KMS-11 (cell line): ENCODE data around the gene TMEM214.

Experiments
- H2AFZ ChIP-seq: fragments of 200-600 bp; sonication (generic); 2 replicates; pipeline ENCODE4 v1.6.1; 2016; ENCODE audit warnings: antibody characterized with exemption, mixed run types, low read depth
- H3K27ac ChIP-seq: fragments of 200-600 bp; sonication (generic); 2 replicates; pipeline ENCODE4 v1.6.1; 2016; ENCODE audit warnings: mild to moderate bottlenecking, mixed run types
- H3K27me3 ChIP-seq: fragments of 200-600 bp; sonication (generic); 2 replicates; pipeline ENCODE4 v1.6.1; 2017; ENCODE audit warnings: mild to moderate bottlenecking, low read depth, mixed run types, moderate library complexity; ENCODE audit not compliant: insufficient read depth
- H3K36me3 ChIP-seq: fragments of 200-600 bp; sonication (generic); 2 replicates; pipeline ENCODE4 v1.6.1; 2017; ENCODE audit warnings: mild to moderate bottlenecking, mixed run types; ENCODE audit not compliant: insufficient read depth
- H3K4me1 ChIP-seq: fragments of 200-600 bp; sonication (generic); 2 replicates; pipeline ENCODE4 v1.6.1; 2016; ENCODE audit warnings: mild to moderate bottlenecking, low read depth, mixed run types; ENCODE audit not compliant: poor library complexity, severe bottlenecking
- H3K4me2 ChIP-seq: fragments of 200-600 bp; sonication (generic); 2 replicates; pipeline ENCODE4 v1.7.0; 2016; ENCODE audit warnings: mild to moderate bottlenecking, mixed run types
- H3K4me3 ChIP-seq: fragments of 200-600 bp; sonication (generic); IDR thresholded peaks from 2 replicates; pipeline ENCODE4 v1.6.1; 2017; ENCODE audit warnings: low read depth, low read length, mixed read lengths; ENCODE audit not compliant: insufficient read depth
- H3K79me2 ChIP-seq: fragments of 200-600 bp; sonication (generic); 2 replicates; pipeline ENCODE4 v1.6.1; 2016; ENCODE audit warnings: low read depth, mixed run types; ENCODE audit not compliant: insufficient read depth
- H3K9ac ChIP-seq: fragments of 200-600 bp; sonication (generic); 2 replicates; pipeline ENCODE4 v1.6.1; 2016; ENCODE audit warnings: mild to moderate bottlenecking, mixed run types
- H4K20me1 ChIP-seq: fragments of 200-600 bp; sonication (generic); 2 replicates; pipeline ENCODE4 v1.6.1; 2016; ENCODE audit warnings: mild to moderate bottlenecking, mixed run types; ENCODE audit not compliant: insufficient read depth
- TF ChIP-seq, protein P1 (sequence below): fragments of 200-600 bp; sonication (generic); conservative IDR thresholded peaks from 2 replicates; pipeline ENCODE4 v1.6.1; 2017; ENCODE audit warnings: low read depth, mild to moderate bottlenecking, antibody characterized with exemption, low read length, moderate library complexity, mixed read lengths

TMEM214 gene

DNA sequence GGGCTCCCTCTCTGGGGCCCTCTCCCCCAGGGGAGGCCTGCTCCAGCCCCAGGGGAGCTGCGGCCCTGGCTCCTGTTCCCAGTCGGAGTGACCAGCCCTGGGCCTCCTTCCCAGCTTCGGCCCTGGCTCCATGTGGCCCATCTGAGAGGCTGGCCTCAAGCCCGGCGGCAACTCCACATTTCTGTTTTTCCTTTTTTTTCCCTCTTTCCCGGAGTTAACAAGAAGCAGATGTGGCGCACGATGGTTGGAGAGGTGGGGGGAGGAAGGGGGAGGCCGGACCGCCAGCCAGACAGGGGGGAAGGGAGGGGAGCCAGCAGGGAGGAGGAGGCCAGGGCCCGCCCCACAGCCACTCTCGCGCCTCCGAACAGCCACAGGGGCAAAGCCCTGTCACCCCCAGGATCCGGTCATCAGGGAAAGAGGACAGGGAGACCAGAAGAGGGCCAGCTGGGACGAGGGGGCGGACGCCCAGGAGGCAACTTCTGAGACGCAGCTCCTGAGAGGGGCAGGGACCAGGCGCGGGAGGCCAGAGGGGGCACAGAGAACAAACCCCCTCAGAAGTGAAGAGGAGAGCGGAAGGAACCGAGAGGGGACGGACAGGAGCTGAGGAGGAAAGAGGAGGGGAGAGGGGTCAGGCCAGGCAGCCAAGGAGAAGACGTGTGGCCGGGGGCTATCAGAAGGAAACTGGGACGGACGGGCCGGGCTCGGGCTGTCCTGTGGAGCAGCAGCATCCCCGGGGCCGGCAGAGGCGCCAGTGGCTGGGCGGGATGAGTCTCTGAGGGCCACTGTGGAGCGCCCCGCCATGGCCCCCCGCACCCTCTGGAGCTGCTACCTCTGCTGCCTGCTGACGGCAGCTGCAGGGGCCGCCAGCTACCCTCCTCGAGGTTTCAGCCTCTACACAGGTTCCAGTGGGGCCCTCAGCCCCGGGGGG, 45.8 kb downstream of the TMEM214 start, which contains the start of gene EMILIN1:
Gene EMILIN1, plus strand, starts transcription at position 349 of the 928 bp plus-strand sequence. Its CDS starts 451 bp downstream, at position 800.
- Histone ChIP-seq H3K27me3 (peaks cover 13% of the 10 kb centered on the region), H3K36me3 (no peaks in the 10 kb centered on the region), H3K9ac (no peak within 1 kb of the TSS), H3K4me1 (peaks cover 19% of the 10 kb centered on the region), H3K27ac (no peak within 1 kb of the TSS), H3K79me2 (no peaks in the 10 kb centered on the region), H2AFZ (no peak within 1 kb of the TSS), H3K4me2 (no peak within 1 kb of the TSS), H3K4me3 (no peak within 1 kb of the TSS), H4K20me1 (no peaks in the 10 kb centered on the region)
- TF ChIP-seq, protein P1, sequence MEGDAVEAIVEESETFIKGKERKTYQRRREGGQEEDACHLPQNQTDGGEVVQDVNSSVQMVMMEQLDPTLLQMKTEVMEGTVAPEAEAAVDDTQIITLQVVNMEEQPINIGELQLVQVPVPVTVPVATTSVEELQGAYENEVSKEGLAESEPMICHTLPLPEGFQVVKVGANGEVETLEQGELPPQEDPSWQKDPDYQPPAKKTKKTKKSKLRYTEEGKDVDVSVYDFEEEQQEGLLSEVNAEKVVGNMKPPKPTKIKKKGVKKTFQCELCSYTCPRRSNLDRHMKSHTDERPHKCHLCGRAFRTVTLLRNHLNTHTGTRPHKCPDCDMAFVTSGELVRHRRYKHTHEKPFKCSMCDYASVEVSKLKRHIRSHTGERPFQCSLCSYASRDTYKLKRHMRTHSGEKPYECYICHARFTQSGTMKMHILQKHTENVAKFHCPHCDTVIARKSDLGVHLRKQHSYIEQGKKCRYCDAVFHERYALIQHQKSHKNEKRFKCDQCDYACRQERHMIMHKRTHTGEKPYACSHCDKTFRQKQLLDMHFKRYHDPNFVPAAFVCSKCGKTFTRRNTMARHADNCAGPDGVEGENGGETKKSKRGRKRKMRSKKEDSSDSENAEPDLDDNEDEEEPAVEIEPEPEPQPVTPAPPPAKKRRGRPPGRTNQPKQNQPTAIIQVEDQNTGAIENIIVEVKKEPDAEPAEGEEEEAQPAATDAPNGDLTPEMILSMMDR = no peak

DNA sequence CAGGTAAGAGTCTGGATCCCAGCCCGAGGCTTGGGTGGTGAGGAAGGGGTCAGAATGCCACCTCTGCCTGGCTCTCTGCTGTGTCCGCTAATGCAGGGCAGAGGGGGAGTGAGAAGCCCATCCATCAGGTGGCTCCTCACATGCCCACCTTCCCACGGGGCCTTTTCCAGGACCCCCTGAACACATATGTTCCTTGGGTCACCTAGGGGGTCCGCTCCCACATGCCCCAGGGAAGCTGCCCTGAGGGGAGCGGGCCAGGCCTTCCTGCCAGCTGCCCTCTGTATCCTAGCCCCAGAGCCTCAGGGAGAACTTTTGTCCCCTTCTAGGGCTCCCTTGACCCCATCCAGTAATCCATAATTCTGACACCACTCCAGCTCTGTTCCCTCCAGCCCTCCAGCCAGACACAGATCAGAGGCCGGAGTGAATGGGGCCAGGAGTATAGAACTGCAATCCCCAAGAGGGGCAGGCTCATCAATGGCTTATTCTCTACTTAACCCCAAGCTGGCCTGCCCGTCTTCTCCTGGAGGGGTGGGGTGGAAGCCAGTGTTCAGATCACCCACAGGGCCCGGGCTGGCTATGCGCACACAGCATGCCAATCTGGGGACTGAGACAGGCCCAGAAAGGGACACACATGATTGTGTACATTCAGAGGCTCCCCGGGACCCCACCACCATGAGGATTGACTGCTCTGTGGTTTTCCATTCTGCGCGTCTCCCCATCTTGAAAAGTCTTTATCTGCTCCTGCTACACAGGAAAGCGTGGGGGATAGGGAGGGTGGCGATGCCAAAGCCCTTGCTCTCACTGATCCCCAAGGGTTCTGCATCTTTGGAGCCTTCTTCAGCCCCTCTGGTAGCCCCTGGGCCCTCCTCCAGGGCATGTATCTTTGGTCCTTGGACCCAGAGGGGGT, 46.7 kb downstream of the TMEM214 start:
- Histone ChIP-seq H3K4me3 (no peak overlapping the region), H3K27ac (no peak overlapping the region), H3K36me3 (no peaks in the 10 kb centered on the region), H2AFZ (no peak overlapping the region), H4K20me1 (no peaks in the 10 kb centered on the region), H3K79me2 (no peaks in the 10 kb centered on the region), H3K9ac (no peak overlapping the region), H3K4me2 (no peak overlapping the region), H3K4me1 (peaks cover 19% of the 10 kb centered on the region), H3K27me3 (peaks cover 13% of the 10 kb centered on the region)
- TF ChIP-seq, protein P1 = no peak

DNA sequence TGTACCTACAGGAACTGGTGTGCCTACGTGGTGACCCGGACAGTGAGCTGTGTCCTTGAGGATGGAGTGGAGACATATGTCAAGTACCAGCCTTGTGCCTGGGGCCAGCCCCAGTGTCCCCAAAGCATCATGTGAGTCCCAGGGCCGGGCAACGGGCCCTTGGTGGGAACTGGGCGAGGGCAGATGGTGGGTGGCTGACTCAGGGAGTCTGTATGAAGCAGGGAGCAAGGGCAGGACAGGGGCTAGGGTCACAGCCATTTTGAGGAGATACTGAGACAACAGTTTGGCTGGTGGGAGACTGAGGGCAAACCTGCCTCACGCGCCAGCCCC, 47.3 kb downstream of the TMEM214 start:
- Histone ChIP-seq H3K79me2 (no peaks in the 10 kb centered on the region), H2AFZ (no peak overlapping the region), H3K9ac (no peak overlapping the region), H3K27ac (no peak overlapping the region), H3K27me3 (peaks cover 13% of the 10 kb centered on the region), H4K20me1 (no peaks in the 10 kb centered on the region), H3K36me3 (no peaks in the 10 kb centered on the region), H3K4me3 (no peak overlapping the region), H3K4me2 (no peak overlapping the region), H3K4me1 (peaks cover 15% of the 10 kb centered on the region)
- TF ChIP-seq, protein P1 = no peak

DNA sequence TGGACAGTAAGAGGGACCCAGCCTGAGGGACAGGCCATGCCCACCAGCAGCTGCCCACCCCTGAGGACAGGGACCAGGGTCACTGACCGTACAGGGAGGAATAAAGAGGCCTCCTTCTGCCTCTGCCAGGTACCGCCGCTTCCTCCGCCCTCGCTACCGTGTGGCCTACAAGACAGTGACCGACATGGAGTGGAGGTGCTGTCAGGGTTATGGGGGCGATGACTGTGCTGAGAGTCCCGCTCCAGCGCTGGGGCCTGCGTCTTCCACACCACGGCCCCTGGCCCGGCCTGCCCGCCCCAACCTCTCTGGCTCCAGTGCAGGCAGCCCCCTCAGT, 47.8 kb downstream of the TMEM214 start:
- peaks cover 13% of the 10 kb centered on the region for H3K27me3 ChIP-seq
- H2AFZ ChIP-seq = peak overlapping the region; percentile 65; the same call in 1 of the 2 replicates
- H3K4me1 ChIP-seq = peaks cover 11% of the 10 kb centered on the region
- TF ChIP-seq, protein P1 = no peak
- H4K20me1 ChIP-seq = no peaks in the 10 kb centered on the region
- H3K36me3 ChIP-seq = no peaks in the 10 kb centered on the region
- H3K27ac ChIP-seq = no peak overlapping the region
- no peak overlapping the region for H3K4me3 ChIP-seq
- no peaks in the 10 kb centered on the region for H3K79me2 ChIP-seq
- no peak overlapping the region for H3K9ac ChIP-seq
- H3K4me2 ChIP-seq = 0 out of 2 replicates have a peak overlapping the region, but pooled peaks have one; percentile 5
